Measurements from ENCODE around the gene BBS9. TPM values are rescaled to one million over a fixed set of nuclear protein-coding genes. Genes with fewer than 3 reads are reported as not detected.

BBS9 gene
- total RNA-seq, 5 donors from 2014 or later (not counting 1 experiment from before 2014, with no cell fraction given): 18.5 to 28.8 (median 20.9) TPM

DNA sequence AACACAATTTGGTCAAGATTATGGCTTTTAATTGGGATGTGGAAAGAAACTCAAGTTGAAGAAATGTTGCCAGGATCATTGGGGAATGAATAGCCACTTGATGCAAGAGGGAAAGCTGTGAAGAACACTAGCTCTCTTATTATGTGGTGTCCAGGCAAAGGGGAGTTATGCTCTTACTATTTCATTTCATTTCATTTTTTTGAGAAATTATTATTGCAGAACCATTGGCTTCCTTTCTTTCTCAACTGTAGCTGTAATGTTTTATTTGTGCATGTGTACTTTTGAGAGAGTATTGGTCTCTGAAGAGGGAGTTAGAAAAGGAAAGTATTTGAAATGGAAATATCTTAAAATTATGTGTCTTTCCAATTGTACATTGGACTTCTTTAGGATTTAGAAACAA lies 463.4 kb downstream of the BBS9 start:
- Histone ChIP-seq H3K27ac (ENCODE audit: low read length) (no peak overlapping the region), H3K4me3 (ENCODE audit: control insufficient read depth in 1 of 2, extremely low read depth in 1 of 2, low read length in 1 of 2) (no peak overlapping the region), H3K36me3 (ENCODE audit: control insufficient read depth in 2 of 2, extremely low read depth in 1 of 2, insufficient read depth in 1 of 2, low read length in 1 of 2) (no peaks in the 10 kb centered on the region), H3K27me3 (replicated peaks in 1 of 2; ENCODE audit: control insufficient read depth in 2 of 2, extremely low read depth in 1 of 2, insufficient read depth in 2 of 2, low read length in 1 of 2) (no peaks in the 10 kb centered on the region), H3K4me1 (ENCODE audit: control insufficient read depth in 1 of 2, extremely low read depth in 1 of 2, insufficient read depth in 2 of 2, low read length in 2 of 2) (no peaks in the 10 kb centered on the region), H3K9me3 (no peaks in the 10 kb centered on the region)
- H3K36me3 Mint-ChIP-seq: peaks cover 9% of the 10 kb centered on the region
- peaks cover 3% of the 10 kb centered on the region in 3 donors for H3K9me3 Mint-ChIP-seq
- POLR2A ChIA-PET: no interaction called here
- H3K27me3 Mint-ChIP-seq: no peaks in the 10 kb centered on the region
- no peaks in the 10 kb centered on the region for H3K4me1 Mint-ChIP-seq
- H3K27ac Mint-ChIP-seq: no peak overlapping the region
- ATAC-seq (replicated peaks in 1 of 4) (no peak), DNase-seq (no peak)
- CTCF ChIA-PET: no interaction called here
- no peak overlapping the region for H3K4me3 Mint-ChIP-seq

DNA sequence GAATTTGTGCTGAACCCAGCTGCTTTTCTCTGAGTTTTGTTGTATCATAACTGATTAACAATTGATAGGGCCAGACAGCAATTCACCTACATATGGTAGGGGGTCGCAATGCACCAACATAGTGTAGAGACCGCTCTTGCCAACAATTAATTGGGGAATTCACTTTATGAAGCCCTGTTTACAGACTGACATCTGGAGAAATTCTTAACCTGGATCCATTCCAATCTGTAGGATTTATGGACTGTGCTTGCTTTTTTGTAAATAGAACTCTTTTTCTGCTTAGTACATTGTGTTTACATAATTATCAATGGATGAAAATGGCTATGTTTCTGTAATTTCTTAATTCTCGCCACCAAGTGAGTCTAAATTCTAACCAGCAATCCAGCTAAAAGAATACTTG lies 464.2 kb downstream of the BBS9 start:
- Histone ChIP-seq H3K4me3 (ENCODE audit: control insufficient read depth in 1 of 2, extremely low read depth in 1 of 2, low read length in 1 of 2) (no peak overlapping the region), H3K36me3 (ENCODE audit: control insufficient read depth in 2 of 2, extremely low read depth in 1 of 2, insufficient read depth in 1 of 2, low read length in 1 of 2) (no peaks in the 10 kb centered on the region), H3K4me1 (ENCODE audit: control insufficient read depth in 1 of 2, extremely low read depth in 1 of 2, insufficient read depth in 2 of 2, low read length in 2 of 2) (no peaks in the 10 kb centered on the region), H3K9me3 (no peaks in the 10 kb centered on the region), H3K27me3 (replicated peaks in 1 of 2; ENCODE audit: control insufficient read depth in 2 of 2, extremely low read depth in 1 of 2, insufficient read depth in 2 of 2, low read length in 1 of 2) (no peaks in the 10 kb centered on the region), H3K27ac (ENCODE audit: low read length) (no peak overlapping the region)
- H3K27me3 Mint-ChIP-seq: no peaks in the 10 kb centered on the region
- no peaks in the 10 kb centered on the region for H3K4me1 Mint-ChIP-seq
- H3K4me3 Mint-ChIP-seq: no peak overlapping the region
- peaks cover 3% of the 10 kb centered on the region in 3 donors for H3K9me3 Mint-ChIP-seq
- CTCF ChIA-PET: no interaction called here
- 100% methylated on average over 1 of the region's 3 CpGs for WGBS (ENCODE audit: insufficient coverage)
- H3K36me3 Mint-ChIP-seq: peaks cover 11% of the 10 kb centered on the region
- DNase-seq (no peak), ATAC-seq (replicated peaks in 1 of 4) (no peak)
- POLR2A ChIA-PET: no interaction called here
- no peak overlapping the region for H3K27ac Mint-ChIP-seq

DNA sequence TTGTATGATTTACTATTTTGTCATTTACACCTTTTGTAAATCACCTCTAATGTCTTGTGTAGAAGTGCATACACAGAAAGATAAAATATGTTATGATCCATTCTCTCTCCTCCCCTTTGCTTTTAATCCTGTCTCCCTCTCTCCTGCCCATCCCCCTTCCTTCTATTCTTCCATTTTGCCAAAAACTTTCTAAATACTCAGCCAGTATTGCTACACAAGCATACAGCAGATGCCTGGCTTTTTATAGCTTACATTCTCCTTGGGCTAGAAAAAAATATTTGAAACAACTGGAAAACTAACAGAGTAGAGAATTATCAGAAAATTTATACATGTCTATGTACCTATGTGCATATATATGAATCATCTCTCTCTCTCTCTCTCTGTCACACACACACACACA lies 467.3 kb downstream of the BBS9 start:
- no peaks in the 10 kb centered on the region for H3K4me1 ChIP-seq (ENCODE audit: control insufficient read depth in 1 of 2, extremely low read depth in 1 of 2, insufficient read depth in 2 of 2, low read length in 2 of 2)
- H3K36me3 ChIP-seq (ENCODE audit: control insufficient read depth in 2 of 2, extremely low read depth in 1 of 2, insufficient read depth in 1 of 2, low read length in 1 of 2): no peaks in the 10 kb centered on the region
- ATAC-seq (replicated peaks in 1 of 4) (no peak), DNase-seq (no peak)
- H3K9me3 ChIP-seq: no peaks in the 10 kb centered on the region
- H3K27me3 ChIP-seq (replicated peaks in 1 of 2; ENCODE audit: control insufficient read depth in 2 of 2, extremely low read depth in 1 of 2, insufficient read depth in 2 of 2, low read length in 1 of 2): no peaks in the 10 kb centered on the region
- H3K36me3 Mint-ChIP-seq: peaks cover 7% of the 10 kb centered on the region
- H3K9me3 Mint-ChIP-seq: peaks cover 3% of the 10 kb centered on the region in 3 donors
- H3K27ac Mint-ChIP-seq: no peak overlapping the region
- no peak overlapping the region for H3K4me3 ChIP-seq (ENCODE audit: control insufficient read depth in 1 of 2, extremely low read depth in 1 of 2, low read length in 1 of 2)
- no peak overlapping the region for H3K27ac ChIP-seq (ENCODE audit: low read length)
- no peaks in the 10 kb centered on the region for H3K27me3 Mint-ChIP-seq
- no peak overlapping the region for H3K4me3 Mint-ChIP-seq
- POLR2A ChIA-PET: no interaction called here
- CTCF ChIA-PET: no interaction called here
- no peaks in the 10 kb centered on the region for H3K4me1 Mint-ChIP-seq

DNA sequence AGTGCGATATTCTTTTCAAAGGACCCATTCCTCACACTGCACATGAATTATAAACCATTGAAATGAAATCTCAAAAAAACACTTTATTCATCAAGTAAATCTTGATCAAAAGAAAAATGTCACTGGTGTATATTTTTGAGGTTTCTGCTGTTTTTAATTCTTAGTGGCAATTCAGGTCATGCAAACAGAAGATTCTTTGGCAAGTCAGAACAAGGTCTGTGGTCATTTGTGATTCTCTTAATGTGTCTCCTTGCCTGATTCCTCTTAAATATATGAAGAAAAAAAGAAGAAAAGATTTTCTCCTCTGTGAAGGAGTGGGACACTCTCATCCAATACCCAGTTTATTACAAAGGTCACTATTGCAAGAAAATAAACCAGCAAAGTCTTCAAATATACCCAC lies 467.8 kb downstream of the BBS9 start:
- WGBS (ENCODE audit: insufficient coverage): no CpG with 5 or more reads among the region's 1 CpG
- Histone ChIP-seq H3K4me1 (ENCODE audit: control insufficient read depth in 1 of 2, extremely low read depth in 1 of 2, insufficient read depth in 2 of 2, low read length in 2 of 2) (no peaks in the 10 kb centered on the region), H3K36me3 (ENCODE audit: control insufficient read depth in 2 of 2, extremely low read depth in 1 of 2, insufficient read depth in 1 of 2, low read length in 1 of 2) (no peaks in the 10 kb centered on the region), H3K27me3 (replicated peaks in 1 of 2; ENCODE audit: control insufficient read depth in 2 of 2, extremely low read depth in 1 of 2, insufficient read depth in 2 of 2, low read length in 1 of 2) (no peaks in the 10 kb centered on the region), H3K4me3 (ENCODE audit: control insufficient read depth in 1 of 2, extremely low read depth in 1 of 2, low read length in 1 of 2) (no peak overlapping the region), H3K9me3 (no peaks in the 10 kb centered on the region), H3K27ac (ENCODE audit: low read length) (no peak overlapping the region)
- ChIA-PET POLR2A (no interaction called here), CTCF (no interaction called here)
- Mint-ChIP-seq H3K4me3 (no peak overlapping the region), H3K4me1 (no peaks in the 10 kb centered on the region), H3K9me3 (peaks cover 3% of the 10 kb centered on the region in 3 donors), H3K27ac (no peak overlapping the region), H3K36me3 (peaks cover 8% of the 10 kb centered on the region), H3K27me3 (no peaks in the 10 kb centered on the region)
- DNase-seq (no peak), ATAC-seq (replicated peaks in 1 of 4) (no peak)

DNA sequence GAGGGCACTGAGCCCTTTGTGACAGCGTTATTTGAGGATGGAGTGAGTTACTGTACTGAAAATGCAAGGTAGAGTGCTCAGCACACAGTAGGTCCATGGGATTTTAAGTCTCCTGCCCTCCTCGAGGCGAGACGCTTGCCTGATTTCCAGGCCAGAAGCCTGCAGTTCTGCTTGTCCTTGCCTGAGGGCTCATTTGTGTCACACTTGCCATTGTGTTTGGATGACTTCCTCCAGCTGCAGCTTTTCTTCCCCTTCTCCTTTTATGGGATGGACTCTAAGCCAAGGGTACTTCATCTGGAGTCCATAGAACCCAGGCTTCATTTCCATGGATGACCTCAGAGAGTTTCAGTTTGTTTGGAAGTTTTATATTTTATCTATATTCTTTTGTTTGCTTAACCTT lies 471.7 kb downstream of the BBS9 start:
- no peaks in the 10 kb centered on the region for H3K4me1 ChIP-seq (ENCODE audit: control insufficient read depth in 1 of 2, extremely low read depth in 1 of 2, insufficient read depth in 2 of 2, low read length in 2 of 2)
- Mint-ChIP-seq H3K9me3 (no peaks in the 10 kb centered on the region), H3K4me3 (no peak overlapping the region), H3K27ac (no peak overlapping the region), H3K36me3 (peaks cover 21% of the 10 kb centered on the region), H3K4me1 (no peaks in the 10 kb centered on the region), H3K27me3 (no peaks in the 10 kb centered on the region)
- CTCF ChIA-PET: no interaction called here
- POLR2A ChIA-PET: no interaction called here
- H3K4me3 ChIP-seq (ENCODE audit: control insufficient read depth in 1 of 2, extremely low read depth in 1 of 2, low read length in 1 of 2): no peak overlapping the region
- H3K27me3 ChIP-seq (replicated peaks in 1 of 2; ENCODE audit: control insufficient read depth in 2 of 2, extremely low read depth in 1 of 2, insufficient read depth in 2 of 2, low read length in 1 of 2): no peaks in the 10 kb centered on the region
- H3K36me3 ChIP-seq (ENCODE audit: control insufficient read depth in 2 of 2, extremely low read depth in 1 of 2, insufficient read depth in 1 of 2, low read length in 1 of 2): no peaks in the 10 kb centered on the region
- no peak for ATAC-seq (replicated peaks in 1 of 4)
- WGBS (ENCODE audit: insufficient coverage): 100% methylated on average over 2 of the region's 4 CpGs
- H3K27ac ChIP-seq (ENCODE audit: low read length): no peak overlapping the region
- H3K9me3 ChIP-seq: no peaks in the 10 kb centered on the region
- DNase-seq: no peak

DNA sequence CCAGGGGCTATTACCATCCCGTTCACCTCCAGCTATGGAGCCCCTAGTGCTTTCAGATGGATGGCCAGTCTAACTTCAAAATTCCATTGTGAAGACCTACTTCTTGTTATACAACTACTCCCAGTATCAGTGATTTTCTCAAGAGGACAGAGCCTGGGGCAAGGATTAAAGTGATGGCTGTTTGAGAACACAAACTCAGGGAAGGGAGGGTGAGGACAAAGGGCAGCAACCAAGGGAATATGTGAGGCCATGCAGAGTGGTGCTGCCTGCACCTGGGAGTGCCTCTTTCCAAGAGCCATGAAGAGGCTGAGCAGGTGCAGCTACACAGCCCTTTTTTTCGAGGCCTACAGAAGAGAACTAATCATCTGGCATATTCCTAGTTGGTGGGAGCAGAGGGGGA lies 472.5 kb downstream of the BBS9 start:
- Mint-ChIP-seq H3K36me3 (peaks cover 29% of the 10 kb centered on the region), H3K4me3 (no peak overlapping the region), H3K9me3 (no peaks in the 10 kb centered on the region), H3K27ac (no peak overlapping the region), H3K4me1 (no peaks in the 10 kb centered on the region), H3K27me3 (no peaks in the 10 kb centered on the region)
- no peaks in the 10 kb centered on the region for H3K9me3 ChIP-seq
- POLR2A ChIA-PET: no interaction called here
- CTCF ChIA-PET: no interaction called here
- no peak for DNase-seq
- no peak overlapping the region for H3K27ac ChIP-seq (ENCODE audit: low read length)
- WGBS (ENCODE audit: insufficient coverage): no CpG with 5 or more reads among the region's 2 CpGs
- H3K36me3 ChIP-seq (ENCODE audit: control insufficient read depth in 2 of 2, extremely low read depth in 1 of 2, insufficient read depth in 1 of 2, low read length in 1 of 2): peaks cover 0 to 3% of the 10 kb centered on the region in 2 donors
- H3K27me3 ChIP-seq (replicated peaks in 1 of 2; ENCODE audit: control insufficient read depth in 2 of 2, extremely low read depth in 1 of 2, insufficient read depth in 2 of 2, low read length in 1 of 2): no peaks in the 10 kb centered on the region
- no peak for ATAC-seq (replicated peaks in 1 of 4)
- H3K4me3 ChIP-seq (ENCODE audit: control insufficient read depth in 1 of 2, extremely low read depth in 1 of 2, low read length in 1 of 2): no peak overlapping the region
- H3K4me1 ChIP-seq (ENCODE audit: control insufficient read depth in 1 of 2, extremely low read depth in 1 of 2, insufficient read depth in 2 of 2, low read length in 2 of 2): no peaks in the 10 kb centered on the region

DNA sequence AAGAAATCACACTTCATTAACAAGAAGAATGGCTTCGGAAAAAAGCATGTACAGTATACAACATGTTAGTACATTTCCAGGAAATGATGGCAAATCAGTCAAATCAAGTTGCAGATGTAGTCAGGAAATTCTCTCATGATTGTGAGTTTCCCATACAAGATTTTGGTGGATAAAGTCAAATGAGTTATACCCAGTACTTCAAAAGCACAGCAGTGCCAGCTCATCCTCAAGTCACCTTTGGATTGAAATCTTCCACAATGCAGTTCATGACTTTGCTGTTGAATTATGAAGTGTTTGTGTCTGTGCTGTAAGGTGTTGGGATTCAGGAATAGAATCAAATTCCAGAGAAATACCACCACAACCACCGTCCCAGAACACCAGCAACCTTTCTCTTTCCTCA lies 474.7 kb downstream of the BBS9 start:
- no peaks in the 10 kb centered on the region for H3K27me3 ChIP-seq (replicated peaks in 1 of 2; ENCODE audit: control insufficient read depth in 2 of 2, extremely low read depth in 1 of 2, insufficient read depth in 2 of 2, low read length in 1 of 2)
- no peak overlapping the region for H3K27ac Mint-ChIP-seq
- H3K36me3 ChIP-seq (ENCODE audit: control insufficient read depth in 2 of 2, extremely low read depth in 1 of 2, insufficient read depth in 1 of 2, low read length in 1 of 2): peaks cover 0 to 3% of the 10 kb centered on the region in 2 donors
- DNase-seq (no peak), ATAC-seq (replicated peaks in 1 of 4) (no peak)
- H3K9me3 ChIP-seq: no peaks in the 10 kb centered on the region
- WGBS (ENCODE audit: insufficient coverage): no CpG with 5 or more reads among the region's 2 CpGs
- ChIA-PET POLR2A (no interaction called here), CTCF (no interaction called here)
- peaks cover 0 to 4% (median 0%) of the 10 kb centered on the region in 3 donors for H3K9me3 Mint-ChIP-seq
- H3K27me3 Mint-ChIP-seq: no peaks in the 10 kb centered on the region
- H3K4me3 ChIP-seq (ENCODE audit: control insufficient read depth in 1 of 2, extremely low read depth in 1 of 2, low read length in 1 of 2): no peak overlapping the region
- no peak overlapping the region for H3K4me3 Mint-ChIP-seq
- peaks cover 39% of the 10 kb centered on the region for H3K36me3 Mint-ChIP-seq
- H3K4me1 ChIP-seq (ENCODE audit: control insufficient read depth in 1 of 2, extremely low read depth in 1 of 2, insufficient read depth in 2 of 2, low read length in 2 of 2): no peaks in the 10 kb centered on the region
- no peak overlapping the region for H3K27ac ChIP-seq (ENCODE audit: low read length)
- H3K4me1 Mint-ChIP-seq: no peaks in the 10 kb centered on the region

All from T-cell (primary cell).